Kidney epithelial cell (primary cell): ENCODE results near the gene PLB1. TPM values are rescaled to one million over a fixed set of nuclear protein-coding genes. Genes with fewer than 3 reads are reported as not detected.

Experiments used
- DNase-seq: peaks from one replicate; pipeline ENCODE4 v3.0.0-alpha.2; 2010; ENCODE audit warnings: low read depth
- H3K27me3 ChIP-seq: 2 replicates; pipeline ENCODE4 v1.6.0; 2011; ENCODE audit warnings: low read length; ENCODE audit not compliant: control insufficient read depth, insufficient read depth
- H3K36me3 ChIP-seq: 2 replicates; pipeline ENCODE4 v1.5.1; 2011; ENCODE audit warnings: low read length; ENCODE audit not compliant: control insufficient read depth, insufficient read depth
- H3K4me3 ChIP-seq: 2 replicates; pipeline ENCODE4 v1.5.1; 2011; ENCODE audit warnings: low read depth, mild to moderate bottlenecking, control low read depth, low read length
- CTCF ChIP-seq: IDR thresholded peaks from 2 replicates; pipeline ENCODE4 v1.5.1; 2011; ENCODE audit warnings: mild to moderate bottlenecking, moderate library complexity, low read length, control low read depth, inconsistent platforms; ENCODE audit not compliant: insufficient read depth, poor library complexity, severe bottlenecking
- total RNA-seq: library from RNA; depleted of rRNA; stranded (reverse); fragments of >200 nt; gene quantifications from 2 replicates; pipeline ENCODE4 v1.2.3, GENCODE V29; 2015

The PLB1 gene
- total RNA-seq, 1 donor from 2014 or later = 0.25 TPM

DNA sequence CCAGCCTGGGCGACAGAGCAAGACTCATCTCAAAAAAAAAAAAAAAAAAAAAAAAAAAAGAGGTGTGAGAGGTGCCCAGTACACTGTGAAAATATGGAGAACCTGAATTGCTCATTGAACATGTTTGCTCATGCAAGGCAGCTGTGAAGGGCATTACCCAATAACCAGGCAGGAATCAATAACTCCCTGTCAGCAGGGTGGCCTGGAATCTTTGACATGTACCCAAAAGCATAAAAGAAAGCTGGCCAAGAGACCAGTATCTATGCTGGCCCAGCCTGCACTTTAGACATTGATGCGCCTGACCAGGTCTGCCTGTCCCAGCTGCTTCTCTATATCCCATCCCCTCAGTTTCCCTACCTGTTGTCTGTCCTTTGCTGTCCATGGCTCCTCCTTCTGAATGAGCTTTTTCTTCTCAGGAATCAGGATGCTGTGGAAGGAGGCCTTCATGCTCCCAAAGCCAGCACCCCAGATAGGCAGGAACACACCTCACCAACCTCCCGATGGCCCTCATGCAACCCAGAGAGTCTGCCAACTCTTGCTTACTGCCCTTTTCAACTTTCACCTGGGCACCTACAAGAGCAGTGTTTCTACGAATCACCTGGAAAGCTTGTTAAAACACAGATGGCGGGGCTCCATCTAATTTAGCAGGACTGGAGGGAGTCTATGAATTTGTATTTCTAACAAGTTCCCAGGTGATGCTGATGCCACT, 172.4 kb downstream of the PLB1 start:
- TF ChIP-seq CTCF = no peak
- Histone ChIP-seq H3K36me3 (no peaks in the 10 kb centered on the region), H3K27me3 (no peaks in the 10 kb centered on the region), H3K4me3 (no peak overlapping the region)
- no peak for DNase-seq

- Histone ChIP-seq H3K4me3 (no peak overlapping the region), H3K36me3 (no peaks in the 10 kb centered on the region), H3K27me3 (no peaks in the 10 kb centered on the region)
- TF ChIP-seq CTCF = no peak
- no peak for DNase-seq
These were observed 173.0 kb downstream of the PLB1 start for GRCh38 chr2:28668880-28669279.

GRCh38 chr2:28670856-28671255, 175.0 kb downstream of the PLB1 start:
- no peak for DNase-seq
- no peak for TF ChIP-seq CTCF

DNA sequence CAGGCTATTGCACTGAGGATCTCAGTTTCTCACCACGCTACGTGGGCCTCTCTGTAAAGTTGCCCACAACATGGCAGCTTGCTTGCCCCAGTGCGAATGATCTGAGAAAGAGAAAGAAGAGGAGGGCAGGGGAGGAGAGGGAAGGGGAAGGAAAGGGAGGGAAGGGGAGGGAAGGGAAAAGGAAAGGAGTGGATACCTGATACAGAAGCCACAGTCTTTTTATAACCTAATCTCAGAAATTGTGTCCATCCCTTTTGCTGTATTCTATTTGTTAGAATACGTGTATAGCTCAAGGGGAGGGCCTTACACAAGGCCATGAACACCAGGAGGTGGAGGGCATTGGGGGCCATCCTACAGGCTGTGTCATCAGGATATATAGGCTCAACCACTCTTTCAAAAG, 177.5 kb downstream of the PLB1 start:
- no peak for DNase-seq
- H3K36me3 ChIP-seq = no peaks in the 10 kb centered on the region
- TF ChIP-seq CTCF = no peak
- H3K27me3 ChIP-seq = no peaks in the 10 kb centered on the region
- H3K4me3 ChIP-seq = no peak overlapping the region

More at GRCh38 chr2:28670856-28671255, 175.0 kb downstream of the PLB1 start:
- Histone ChIP-seq H3K4me3 (no peak overlapping the region), H3K36me3 (no peaks in the 10 kb centered on the region), H3K27me3 (no peaks in the 10 kb centered on the region)

GRCh38 chr2:28674062-28674712, 178.3 kb downstream of the PLB1 start:
- no peaks in the 10 kb centered on the region for H3K27me3 ChIP-seq
- TF ChIP-seq CTCF = no peak
- DNase-seq = no peak

More at GRCh38 chr2:28674062-28674712, 178.3 kb downstream of the PLB1 start:
- no peak overlapping the region for H3K4me3 ChIP-seq
- no peaks in the 10 kb centered on the region for H3K36me3 ChIP-seq
